HG03108 (cell line): ENCODE data around the gene CARMIL1.
"Not testable (repeated sequence)": the region's sequence is repeated elsewhere in the genome, so short reads cannot be mapped to it uniquely, and the experiment has no call there.

ENCODE experiments used
- ATAC-seq: cut with Tn5 transposase; IDR thresholded peaks from one replicate; pipeline ENCODE4 v1.9.1; 2021; ENCODE audit warnings: moderate library complexity; ENCODE audit not compliant: unreplicated experiment

CARMIL1 gene

GRCh38 chr6:25434921-25435320, 155.7 kb downstream of the CARMIL1 start:
- no peak for ATAC-seq

GRCh38 chr6:25435416-25435985, 156.3 kb downstream of the CARMIL1 start:
- ATAC-seq, result no peak

- ATAC-seq, result no peak
These were observed 157.6 kb downstream of the CARMIL1 start for GRCh38 chr6:25436760-25437159.

GRCh38 chr6:25439368-25439767, 160.2 kb downstream of the CARMIL1 start:
- ATAC-seq, result no peak

GRCh38 chr6:25441663-25442270, 162.6 kb downstream of the CARMIL1 start:
- no peak for ATAC-seq

- no peak for ATAC-seq
These were observed 163.7 kb downstream of the CARMIL1 start for GRCh38 chr6:25442898-25443297.

GRCh38 chr6:25444521-25444920, 165.3 kb downstream of the CARMIL1 start:
- not testable (repeated sequence) for ATAC-seq

GRCh38 chr6:25446830-25447569, 167.8 kb downstream of the CARMIL1 start:
- ATAC-seq, result no peak

GRCh38 chr6:25447570-25447929, 168.4 kb downstream of the CARMIL1 start:
- ATAC-seq, result no peak

GRCh38 chr6:25448965-25449538, 169.9 kb downstream of the CARMIL1 start:
- no peak for ATAC-seq

GRCh38 chr6:25449774-25450173, 170.6 kb downstream of the CARMIL1 start:
- ATAC-seq, result no peak

GRCh38 chr6:25450469-25451198, 171.5 kb downstream of the CARMIL1 start:
- no peak for ATAC-seq

GRCh38 chr6:25452031-25452430, 172.9 kb downstream of the CARMIL1 start:
- ATAC-seq, result no peak

GRCh38 chr6:25453288-25453687, 174.1 kb downstream of the CARMIL1 start:
- no peak for ATAC-seq

GRCh38 chr6:25454136-25454535, 175.0 kb downstream of the CARMIL1 start:
- ATAC-seq, result no peak

GRCh38 chr6:25456249-25457040, 177.3 kb downstream of the CARMIL1 start:
- ATAC-seq, result no peak

- no peak for ATAC-seq
These were observed 178.3 kb downstream of the CARMIL1 start for GRCh38 chr6:25457516-25457915.

GRCh38 chr6:25458485-25458884, 179.3 kb downstream of the CARMIL1 start:
- ATAC-seq, result no peak

- no peak for ATAC-seq
These were observed 183.2 kb downstream of the CARMIL1 start for GRCh38 chr6:25462235-25462897.

GRCh38 chr6:25463441-25463840, 184.3 kb downstream of the CARMIL1 start:
- no peak for ATAC-seq
